ENCODE results near the gene KRT84. TPM values are rescaled to one million over a fixed set of nuclear protein-coding genes. Genes with fewer than 3 reads are reported as not detected.

KRT84 gene
- total and polyA plus RNA-seq, 2 of the 4 experiments (the other 2 are of a cell fraction) = not detected

DNA sequence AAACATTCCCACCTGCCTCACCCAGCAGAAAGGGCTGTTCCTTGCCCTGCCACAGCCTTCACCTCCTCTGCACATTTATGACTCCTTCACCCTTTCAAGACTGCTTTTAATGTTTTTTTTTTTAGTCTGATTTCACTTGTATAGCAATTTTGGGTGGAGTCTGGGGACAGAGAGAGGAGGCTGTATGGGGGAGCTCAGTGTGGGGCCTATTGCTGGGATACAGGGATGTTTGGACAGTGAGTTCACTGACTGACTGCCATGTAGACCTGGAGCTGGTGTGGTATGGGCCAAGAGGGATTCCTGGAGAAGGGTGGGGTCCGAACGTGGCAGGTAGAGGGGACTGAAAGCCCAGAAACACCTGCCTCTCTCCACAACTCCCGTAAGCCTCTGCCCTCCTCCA lies 16.2 kb downstream of the KRT84 start:
- no peak overlapping the region for H3K56ac ChIP-seq (ENCODE audit: extremely low read depth, insufficient read depth, low read length)
- BruUV-seq (replicated peaks) = no TSS peak
- H3K4ac ChIP-seq (ENCODE audit: low read depth, low read length) = no peak overlapping the region
- DNase-seq (no peak), ATAC-seq (ENCODE audit: low read depth) (no peak)
- ChIA-PET POLR2A (ENCODE audit: unreplicated experiment) (no interaction called here), CTCF (interaction anchor here (0.9 kb wide), 1 partner anchor 516 kb away, joined by 4 read pairs; no protein-coding TSS in a partner anchor)
- in situ Hi-C loops (cut with MboI; ENCODE audit: low sequenced_read_pairs) = no loop called here
- TF ChIP-seq MAZ (IDR thresholded peaks at IDR 0.05; ENCODE audit: borderline replicate concordance, low read depth, low read length) (no peak), MAFK (IDR thresholded peaks at IDR 0.05; ENCODE audit: low read depth, low read length) (no peak)
- H3K9ac ChIP-seq (ENCODE audit: low read depth, low read length) = no peak overlapping the region
- peaks cover 51% of the 10 kb centered on the region for H3K27me3 ChIP-seq (ENCODE audit: control insufficient read depth, insufficient read depth, low read length)
- H4K91ac ChIP-seq (ENCODE audit: insufficient read depth, low read depth, low read length) = no peak overlapping the region
- no peak overlapping the region for H2AFZ ChIP-seq (replicated peaks; ENCODE audit: low read length, poor library complexity)
- dilution Hi-C loops (cut with HindIII; ENCODE audit: low sequenced_read_pairs, unreplicated experiment) = no loop called here
- H3K4me3 ChIP-seq (ENCODE audit: insufficient read depth, low read depth, low read length) = no peak overlapping the region
- H3K9me3 ChIP-seq (ENCODE audit: control insufficient read depth, insufficient read depth, low read length) = no peaks in the 10 kb centered on the region
- WGBS, 2 experiments (ENCODE audit: extremely low coverage in 2 of 2, insufficient read length in 1 of 2) = no CpG with 5 or more reads among the region's 3 CpGs
- H4K20me1 ChIP-seq (ENCODE audit: insufficient read depth, low read length) = no peaks in the 10 kb centered on the region
- no peak overlapping the region for H4K8ac ChIP-seq (ENCODE audit: low read depth in 2 of 2, low read length in 2 of 2)
- H3K79me1 ChIP-seq (ENCODE audit: low read depth in 1 of 2, low read length in 2 of 2) = no peaks in the 10 kb centered on the region
- H2AK5ac ChIP-seq (ENCODE audit: low read depth, low read length) = no peak overlapping the region
- intact Hi-C loops (cut with micrococcal nuclease) = no loop called here
- no peak overlapping the region for H3K14ac ChIP-seq (replicated peaks; ENCODE audit: low read depth, low read length)
- H3K4me1 ChIP-seq (ENCODE audit: control insufficient read depth, insufficient read depth, low read length) = no peaks in the 10 kb centered on the region
- no peak overlapping the region for H3K4me2 ChIP-seq (ENCODE audit: low read depth, low read length)
- H2BK5ac ChIP-seq (ENCODE audit: low read depth, low read length, poor library complexity, severe bottlenecking) = no peak overlapping the region
- no peak overlapping the region for H2BK15ac ChIP-seq (ENCODE audit: low read depth, low read length)
- H2AK9ac ChIP-seq (replicated peaks; ENCODE audit: low read depth, low read length, poor library complexity) = no peak overlapping the region
- no peak overlapping the region for H2BK20ac ChIP-seq (ENCODE audit: low read depth, low read length)
- peaks cover 3% of the 10 kb centered on the region; the same call in 1 of the 2 replicates for H3K9me1 ChIP-seq (ENCODE audit: insufficient read depth, low read length)
- H3K36me3 ChIP-seq (ENCODE audit: control insufficient read depth, insufficient read depth, low read length) = no peaks in the 10 kb centered on the region
- no peak overlapping the region for H3K27ac ChIP-seq (ENCODE audit: insufficient read depth, low read length)
- no peak overlapping the region for H4K5ac ChIP-seq (ENCODE audit: low read depth, low read length)
- H3K23ac ChIP-seq (ENCODE audit: low read depth, low read length) = no peak overlapping the region
- H3K18ac ChIP-seq (ENCODE audit: low read depth, low read length) = no peak overlapping the region
- no peak overlapping the region for H2BK120ac ChIP-seq (ENCODE audit: low read depth, low read length)
